Tibial nerve (tissue), 4 donors: ENCODE measurements around the gene DEPP1. TPM values are rescaled to one million over a fixed set of nuclear protein-coding genes. Genes with fewer than 3 reads are reported as not detected.

Experiments
- DNase-seq, 2 donors: peaks; one replicate each; pipeline ENCODE4 v3.0.0-alpha.2; 2019; ENCODE audit warnings: low spot score in 2 of 2
- H3K27ac ChIP-seq, 4 donors: fragments of 200-600 bp; sonication (generic) in 3 of 4; one replicate each; pipeline ENCODE4 v1.5.1; 2017 to 2019; ENCODE audit warnings: mild to moderate bottlenecking in 1 of 4
- H3K27me3 ChIP-seq, 2 donors: fragments of 200-600 bp; sonication (generic) in 1 of 2; one replicate each; pipeline versions ENCODE4 v1.5.1 to v1.6.0; 2017 to 2019
- H3K36me3 ChIP-seq, 3 donors: fragments of 200-600 bp; sonication (generic); one replicate each; pipeline ENCODE4 v1.5.1; 2018 to 2019
- H3K4me1 ChIP-seq, 4 donors: fragments of 200-600 bp; sonication (generic) in 3 of 4; one replicate each; pipeline ENCODE4 v1.5.1; 2017 to 2019
- H3K4me3 ChIP-seq, 4 donors: fragments of 200-600 bp; sonication (generic) in 3 of 4; one replicate each; pipeline ENCODE4 v1.5.1; 2017 to 2019; ENCODE audit warnings: mild to moderate bottlenecking in 1 of 4, moderate library complexity in 1 of 4
- H3K9me3 ChIP-seq, 4 donors: fragments of 200-600 bp; sonication (generic) in 3 of 4; one replicate each; pipeline ENCODE4 v1.5.1; 2017 to 2019
- CTCF ChIP-seq, 5 experiments: fragments of 200-600 bp in 3 of 5; fragments of 450-650 bp in 2 of 5; sonication (generic) in 3 of 5; IDR thresholded peaks; one replicate each; pipeline ENCODE4 v1.5.1; 2016 to 2019; ENCODE audit warnings: antibody characterized with exemption in 5 of 5, mild to moderate bottlenecking in 3 of 5, moderate library complexity in 2 of 5
- EP300 ChIP-seq, 2 donors: sonication (generic); formaldehyde crosslinking; IDR thresholded peaks; one replicate each; pipeline ENCODE4 v1.6.1; 2017; ENCODE audit warnings: antibody characterized with exemption in 2 of 2, mild to moderate bottlenecking in 1 of 2
- POLR2A ChIP-seq, 2 donors: fragments of 450-650 bp; IDR thresholded peaks; one replicate each; pipeline ENCODE4 v1.6.1; 2017; ENCODE audit warnings: antibody characterized with exemption in 2 of 2, mild to moderate bottlenecking in 2 of 2, moderate library complexity in 2 of 2
- WGBS, 2 donors: methylation state at CpG; one replicate each; pipeline ENCODE4 v1.1.5; 2018; 5-methylcytosine and 5-hydroxymethylcytosine counted together
- total RNA-seq, 4 donors: library from RNA; depleted of rRNA; stranded (reverse); fragments of >200 nt; gene quantifications; one replicate each; pipeline ENCODE4 v1.1.0, GENCODE V29; 2016

Gene DEPP1
- total RNA-seq, 4 donors from 2014 or later, result 530 to 1,439 (median 798) TPM

- peak overlapping the region; percentile 79 to 94 (median 91) for H3K27ac ChIP-seq
- H3K27me3 ChIP-seq, result no peaks in the 10 kb centered on the region
- no peak for DNase-seq
- WGBS, 2 donors, result 19 to 32% methylated on average over 8 of the region's 8 CpGs
- H3K4me1 ChIP-seq, result peaks cover 0 to 75% (median 41%) of the 10 kb centered on the region in 4 donors
- H3K36me3 ChIP-seq, result peaks cover 0 to 17% (median 0%) of the 10 kb centered on the region in 3 donors
- TF ChIP-seq POLR2A (IDR thresholded peaks at IDR 0.05) (no peak), EP300 (IDR thresholded peaks at IDR 0.05) (no peak), CTCF (IDR thresholded peaks at IDR 0.05) (no peak)
- no peaks in the 10 kb centered on the region for H3K9me3 ChIP-seq
- H3K4me3 ChIP-seq, result peak overlapping the region; percentile 66 to 78 (median 74)
These were observed 18.5 kb downstream of the DEPP1 start for GRCh38 chr10:44960088-44960460.

- H3K9me3 ChIP-seq, result no peaks in the 10 kb centered on the region
- no peaks in the 10 kb centered on the region for H3K27me3 ChIP-seq
- DNase-seq, result peak; percentile 87 to 91
- H3K4me1 ChIP-seq, result peaks cover 0 to 75% (median 38%) of the 10 kb centered on the region in 4 donors
- peaks cover 0 to 17% (median 0%) of the 10 kb centered on the region in 3 donors for H3K36me3 ChIP-seq
- peak within 1 kb of the TSS; percentile 79 to 95 (median 91) for H3K27ac ChIP-seq
- TF ChIP-seq CTCF (IDR thresholded peaks at IDR 0.05) (peak in 1 of 5 experiments; percentile 52), EP300 (IDR thresholded peaks at IDR 0.05) (peak in 1 of 2 donors; percentile 97), POLR2A (IDR thresholded peaks at IDR 0.05) (peak; percentile 84 to 92)
- 1% methylated on average over 18 to 35 of the region's 74 CpGs for WGBS, 2 donors
- peak within 1 kb of the TSS; percentile 66 to 83 (median 74) for H3K4me3 ChIP-seq
These were observed 19.1 kb downstream of the DEPP1 start, which contains the start of gene RASSF4 for GRCh38 chr10:44959247-44960087. RASSF4 (plus strand) TSS chr10:44959802; CDS start chr10:44970203, 10,401 bp downstream.

- peaks cover 0 to 75% (median 32%) of the 10 kb centered on the region in 4 donors for H3K4me1 ChIP-seq
- no peaks in the 10 kb centered on the region for H3K27me3 ChIP-seq
- no peak for DNase-seq
- H3K36me3 ChIP-seq, result peaks cover 0 to 20% (median 0%) of the 10 kb centered on the region in 3 donors
- no peaks in the 10 kb centered on the region for H3K9me3 ChIP-seq
- WGBS, 2 donors, result 4 to 7% methylated on average over 6 of the region's 6 CpGs
- TF ChIP-seq POLR2A (IDR thresholded peaks at IDR 0.05) (no peak), EP300 (IDR thresholded peaks at IDR 0.05) (no peak), CTCF (IDR thresholded peaks at IDR 0.05) (no peak)
- peak overlapping the region; percentile 79 to 95 (median 91) for H3K27ac ChIP-seq
- H3K4me3 ChIP-seq, result peak overlapping the region; percentile 66 to 83 (median 74)
These were observed 19.7 kb downstream of the DEPP1 start for GRCh38 chr10:44958898-44959246.

GRCh38 chr10:44958196-44958897 is 20.3 kb downstream of the DEPP1 start:
- Histone ChIP-seq H3K27me3 (no peaks in the 10 kb centered on the region), H3K27ac (peak overlapping the region; percentile 79 to 95 (median 91)), H3K4me3 (peak overlapping the region; percentile 66 to 83 (median 74)), H3K36me3 (peaks cover 0 to 25% (median 0%) of the 10 kb centered on the region in 3 donors), H3K4me1 (peaks cover 0 to 75% (median 27%) of the 10 kb centered on the region in 4 donors), H3K9me3 (no peaks in the 10 kb centered on the region)
- DNase-seq, result peak in 1 of 2 donors; percentile 12
- 28 to 33% methylated on average over 5 of the region's 5 CpGs for WGBS, 2 donors
- TF ChIP-seq POLR2A (IDR thresholded peaks at IDR 0.05), result peak in 1 of 2 donors; percentile 11
- peak in 1 of 2 donors; percentile 57 for TF ChIP-seq EP300 (IDR thresholded peaks at IDR 0.05)
- TF ChIP-seq CTCF (IDR thresholded peaks at IDR 0.05), result no peak
